ENCODE results near the gene GEMIN4. TPM values are rescaled to one million over a fixed set of nuclear protein-coding genes. Genes with fewer than 3 reads are reported as not detected.

The GEMIN4 gene
- total and polyA plus RNA-seq, 8 donors: 6.3 to 13.1 (median 8.0) TPM

DNA sequence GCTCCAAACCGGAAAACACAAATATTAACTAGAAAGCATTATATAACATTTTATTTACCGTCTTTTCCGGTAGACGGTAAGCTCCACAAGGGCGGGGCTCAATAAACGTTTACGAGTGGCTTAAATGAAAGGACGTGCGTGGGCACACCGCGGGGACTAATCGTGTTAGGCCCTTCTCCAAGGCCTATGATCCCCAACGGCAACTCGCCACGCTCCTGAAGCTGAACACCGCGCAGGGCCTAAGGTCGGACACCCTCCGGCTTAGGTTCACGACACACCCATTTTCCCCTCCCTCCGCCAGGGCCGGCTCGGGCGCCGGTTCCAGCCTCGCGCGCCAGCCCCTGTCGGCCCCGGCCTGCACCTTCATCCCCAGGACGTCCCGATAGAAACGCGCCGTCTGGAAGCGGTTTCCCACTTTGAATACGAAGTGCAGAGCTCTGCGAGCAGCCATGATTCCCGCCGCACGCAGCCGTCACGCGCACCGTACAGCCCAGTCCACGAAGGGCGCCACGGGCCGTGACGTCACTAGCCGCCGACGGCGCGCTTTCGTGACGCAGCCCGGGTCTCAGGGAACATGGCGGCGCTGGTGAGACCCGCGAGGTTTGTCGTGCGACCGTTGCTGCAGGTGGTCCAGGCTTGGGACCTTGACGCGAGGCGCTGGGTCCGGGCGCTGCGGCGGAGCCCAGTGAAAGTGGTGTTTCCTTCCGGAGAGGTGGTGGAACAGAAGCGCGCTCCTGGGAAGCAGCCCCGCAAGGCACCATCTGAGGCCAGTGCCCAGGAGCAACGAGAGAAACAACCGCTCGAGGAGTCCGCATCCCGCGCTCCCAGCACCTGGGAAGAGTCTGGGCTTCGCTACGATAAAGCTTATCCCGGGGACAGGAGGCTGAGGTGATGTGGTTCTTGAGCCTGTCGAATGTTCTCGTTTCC lies 30.0 kb upstream of the GEMIN4 start, which contains the start of the genes GLOD4 and MRM3:
Gene GLOD4 (minus strand): TSS at position 476 of the 927 bp plus-strand sequence. CDS start 25 bp downstream, at position 451.
Gene MRM3 (plus strand): TSS at position 549 of the 927 bp plus-strand sequence. CDS start 26 bp downstream, at position 575.
- H3K27me3 ChIP-seq: no peaks in the 10 kb centered on the region
- TF ChIP-seq, protein P1, sequence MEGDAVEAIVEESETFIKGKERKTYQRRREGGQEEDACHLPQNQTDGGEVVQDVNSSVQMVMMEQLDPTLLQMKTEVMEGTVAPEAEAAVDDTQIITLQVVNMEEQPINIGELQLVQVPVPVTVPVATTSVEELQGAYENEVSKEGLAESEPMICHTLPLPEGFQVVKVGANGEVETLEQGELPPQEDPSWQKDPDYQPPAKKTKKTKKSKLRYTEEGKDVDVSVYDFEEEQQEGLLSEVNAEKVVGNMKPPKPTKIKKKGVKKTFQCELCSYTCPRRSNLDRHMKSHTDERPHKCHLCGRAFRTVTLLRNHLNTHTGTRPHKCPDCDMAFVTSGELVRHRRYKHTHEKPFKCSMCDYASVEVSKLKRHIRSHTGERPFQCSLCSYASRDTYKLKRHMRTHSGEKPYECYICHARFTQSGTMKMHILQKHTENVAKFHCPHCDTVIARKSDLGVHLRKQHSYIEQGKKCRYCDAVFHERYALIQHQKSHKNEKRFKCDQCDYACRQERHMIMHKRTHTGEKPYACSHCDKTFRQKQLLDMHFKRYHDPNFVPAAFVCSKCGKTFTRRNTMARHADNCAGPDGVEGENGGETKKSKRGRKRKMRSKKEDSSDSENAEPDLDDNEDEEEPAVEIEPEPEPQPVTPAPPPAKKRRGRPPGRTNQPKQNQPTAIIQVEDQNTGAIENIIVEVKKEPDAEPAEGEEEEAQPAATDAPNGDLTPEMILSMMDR (IDR thresholded peaks at IDR 0.05): peak in 2 of 4 donors; percentile 11 to 18
- DNase-seq (peak; percentile 87 to 98 (median 94)), ATAC-seq (peak; percentile 91 to 97 (median 95)), FAIRE-seq (no peak)
- 0% methylated on average over 81 to 87 of the region's 87 CpGs for WGBS, 2 donors
- H3K9me3 ChIP-seq: no peaks in the 10 kb centered on the region
- peaks cover 6 to 18% (median 11%) of the 10 kb centered on the region in 3 donors for H3K4me1 ChIP-seq
- peak within 1 kb of the TSS; percentile 73 to 86 (median 80) for H3K4me3 ChIP-seq
- H3K36me3 ChIP-seq: peaks cover 0 to 14% (median 3%) of the 10 kb centered on the region in 3 donors
- intact Hi-C loops (cut with DNase I): no loop called here
- H3K27ac ChIP-seq: peak within 1 kb of the TSS; percentile 74 to 94 (median 90)

GRCh38 chr17:778096-778495 lies 26.0 kb upstream of the GEMIN4 start:
- no peaks in the 10 kb centered on the region for H3K9me3 ChIP-seq
- no peaks in the 10 kb centered on the region for H3K27me3 ChIP-seq
- peaks cover 0 to 6% (median 4%) of the 10 kb centered on the region in 3 donors for H3K4me1 ChIP-seq
- ATAC-seq (no peak), DNase-seq (peak in 1 of 6 donors; percentile 29), FAIRE-seq (no peak)
- no peak overlapping the region for H3K4me3 ChIP-seq
- no peak overlapping the region for H3K27ac ChIP-seq
- intact Hi-C loops (cut with DNase I): no loop called here
- TF ChIP-seq, protein P1 (IDR thresholded peaks at IDR 0.05): no peak
- H3K36me3 ChIP-seq: peaks cover 0 to 43% (median 23%) of the 10 kb centered on the region in 3 donors
- 91 to 92% methylated on average over 11 of the region's 11 CpGs for WGBS, 2 donors

GRCh38 chr17:774313-774584 lies 22.2 kb upstream of the GEMIN4 start:
- no peak overlapping the region for H3K27ac ChIP-seq
- H3K27me3 ChIP-seq: no peaks in the 10 kb centered on the region
- WGBS, 2 donors: 86% methylated on average over 5 of the region's 5 CpGs
- no peak overlapping the region for H3K4me3 ChIP-seq
- ATAC-seq: no peak
- no peak for DNase-seq
- intact Hi-C loops (cut with DNase I): no loop called here
- peaks cover 4 to 66% (median 41%) of the 10 kb centered on the region in 3 donors for H3K36me3 ChIP-seq
- TF ChIP-seq, protein P1 (IDR thresholded peaks at IDR 0.05): no peak
- FAIRE-seq: no peak
- peaks cover 0 to 6% (median 0%) of the 10 kb centered on the region in 3 donors for H3K4me1 ChIP-seq
- H3K9me3 ChIP-seq: no peaks in the 10 kb centered on the region

- Histone ChIP-seq H3K4me1 (peaks cover 0 to 6% (median 0%) of the 10 kb centered on the region in 3 donors), H3K4me3 (no peak overlapping the region), H3K27me3 (no peaks in the 10 kb centered on the region), H3K27ac (no peak overlapping the region), H3K36me3 (peaks cover 4 to 66% (median 41%) of the 10 kb centered on the region in 3 donors), H3K9me3 (no peaks in the 10 kb centered on the region)
- TF ChIP-seq, protein P1 (IDR thresholded peaks at IDR 0.05): no peak
- 85 to 89% methylated on average over 14 of the region's 14 CpGs for WGBS, 2 donors
- no peak for FAIRE-seq
- intact Hi-C loops (cut with DNase I): no loop called here
- no peak for ATAC-seq
- DNase-seq: no peak
Observed at GRCh38 chr17:773467-774312, 21.6 kb upstream of the GEMIN4 start.
